ENCODE measurements around the gene KDM4B. TPM values are rescaled to one million over a fixed set of nuclear protein-coding genes. Genes with fewer than 3 reads are reported as not detected.

Gene KDM4B
- total and polyA plus RNA-seq, 2 donors (not counting 1 experiment from before 2014, with no cell fraction given): 75.5 to 205 TPM

GRCh38 chr19:5103061-5103701, 134.3 kb downstream of the KDM4B start:
- H3K4me1 Mint-ChIP-seq: no peaks in the 10 kb centered on the region
- peaks cover 0 to 27% (median 25%) of the 10 kb centered on the region in 3 donors for H3K9me3 ChIP-seq (ENCODE audit: control extremely low read depth in 1 of 3, control insufficient read depth in 2 of 3, insufficient read depth in 1 of 3, low read length in 2 of 3)
- H3K9me3 Mint-ChIP-seq (ENCODE audit: insufficient read depth): peaks cover 7% of the 10 kb centered on the region
- POLR2A ChIA-PET: no interaction called here
- no peak for ATAC-seq (ENCODE audit: low read depth)
- H3K36me3 ChIP-seq (replicated peaks in 1 of 2; ENCODE audit: control extremely low read depth in 1 of 2, control insufficient read depth in 1 of 2, extremely low read depth in 1 of 2, insufficient read depth in 2 of 2, low read length in 1 of 2): peaks cover 1 to 12% of the 10 kb centered on the region in 2 experiments
- no peaks in the 10 kb centered on the region for H3K27me3 Mint-ChIP-seq
- CTCF ChIA-PET: no interaction called here
- no peak overlapping the region for H3K4me3 Mint-ChIP-seq
- WGBS (ENCODE audit: insufficient coverage): 95% methylated on average over 27 of the region's 29 CpGs
- TF ChIP-seq EZH2 (IDR thresholded peaks at IDR 0.05; ENCODE audit: borderline replicate concordance, insufficient read depth, low read depth, low read length, poor library complexity, severe bottlenecking) (no peak), CTCF (IDR thresholded peaks at IDR 0.05) (no peak)
- H3K27me3 ChIP-seq (replicated peaks in 1 of 4; ENCODE audit: control extremely low read depth in 1 of 4, control insufficient read depth in 3 of 4, insufficient read depth in 4 of 4, low read length in 3 of 4): no peaks in the 10 kb centered on the region
- H2AFZ ChIP-seq (ENCODE audit: insufficient read depth, low read depth, low read length, poor library complexity, severe bottlenecking): no peak overlapping the region
- no peak overlapping the region for H3K4me3 ChIP-seq (ENCODE audit: control extremely low read depth in 1 of 5, extremely low read depth in 1 of 5, insufficient read depth in 1 of 5, low read depth in 2 of 5, low read length in 4 of 5)
- H3K27ac ChIP-seq (ENCODE audit: low read length in 2 of 2): no peak overlapping the region
- peaks cover 16% of the 10 kb centered on the region for H3K79me2 ChIP-seq (ENCODE audit: control insufficient read depth, insufficient read depth, low read length)
- intact Hi-C loops (cut with micrococcal nuclease): no loop called here
- no peak for DNase-seq
- no peak overlapping the region for H3K4me2 ChIP-seq (replicated peaks; ENCODE audit: low read depth, low read length, poor library complexity, severe bottlenecking)
- no peaks in the 10 kb centered on the region for H3K4me1 ChIP-seq (ENCODE audit: control insufficient read depth in 2 of 2, insufficient read depth in 2 of 2, low read length in 2 of 2)
- H3K27ac Mint-ChIP-seq: no peak overlapping the region
- peaks cover 4% of the 10 kb centered on the region for H4K20me1 ChIP-seq (ENCODE audit: control insufficient read depth, insufficient read depth, low read length, poor library complexity, severe bottlenecking)
- H3K9ac ChIP-seq (ENCODE audit: low read length): no peak overlapping the region

GRCh38 chr19:5103812-5104410, 135.0 kb downstream of the KDM4B start:
- TF ChIP-seq CTCF (IDR thresholded peaks at IDR 0.05): no peak
- TF ChIP-seq EZH2 (IDR thresholded peaks at IDR 0.05; ENCODE audit: borderline replicate concordance, insufficient read depth, low read depth, low read length, poor library complexity, severe bottlenecking): no peak
- POLR2A ChIA-PET: no interaction called here
- no peak overlapping the region for H3K4me3 ChIP-seq (ENCODE audit: control extremely low read depth in 1 of 5, extremely low read depth in 1 of 5, insufficient read depth in 1 of 5, low read depth in 2 of 5, low read length in 4 of 5)
- H3K4me3 Mint-ChIP-seq: no peak overlapping the region
- DNase-seq (no peak), ATAC-seq (ENCODE audit: low read depth) (no peak)
- H3K79me2 ChIP-seq (ENCODE audit: control insufficient read depth, insufficient read depth, low read length): peaks cover 12% of the 10 kb centered on the region
- no peak overlapping the region for H3K27ac ChIP-seq (ENCODE audit: low read length in 2 of 2)
- H3K27me3 Mint-ChIP-seq: no peaks in the 10 kb centered on the region
- CTCF ChIA-PET: interaction anchor here (2.0 kb wide), 1 partner anchor 27 kb away, joined by 5 read pairs; no protein-coding TSS in a partner anchor
- H3K4me1 Mint-ChIP-seq: no peaks in the 10 kb centered on the region
- peaks cover 5% of the 10 kb centered on the region for H3K9me3 Mint-ChIP-seq (ENCODE audit: insufficient read depth)
- 93% methylated on average over 14 of the region's 17 CpGs for WGBS (ENCODE audit: insufficient coverage)
- H2AFZ ChIP-seq (ENCODE audit: insufficient read depth, low read depth, low read length, poor library complexity, severe bottlenecking): no peak overlapping the region
- no peak overlapping the region for H3K27ac Mint-ChIP-seq
- H3K4me2 ChIP-seq (replicated peaks; ENCODE audit: low read depth, low read length, poor library complexity, severe bottlenecking): no peak overlapping the region
- H3K36me3 ChIP-seq (replicated peaks in 1 of 2; ENCODE audit: control extremely low read depth in 1 of 2, control insufficient read depth in 1 of 2, extremely low read depth in 1 of 2, insufficient read depth in 2 of 2, low read length in 1 of 2): peaks cover 1 to 8% of the 10 kb centered on the region in 2 experiments
- no peak overlapping the region for H3K9ac ChIP-seq (ENCODE audit: low read length)
- peaks cover 0 to 20% (median 17%) of the 10 kb centered on the region in 3 donors for H3K9me3 ChIP-seq (ENCODE audit: control extremely low read depth in 1 of 3, control insufficient read depth in 2 of 3, insufficient read depth in 1 of 3, low read length in 2 of 3)
- no peaks in the 10 kb centered on the region for H4K20me1 ChIP-seq (ENCODE audit: control insufficient read depth, insufficient read depth, low read length, poor library complexity, severe bottlenecking)
- H3K27me3 ChIP-seq (replicated peaks in 1 of 4; ENCODE audit: control extremely low read depth in 1 of 4, control insufficient read depth in 3 of 4, insufficient read depth in 4 of 4, low read length in 3 of 4): no peaks in the 10 kb centered on the region
- no peaks in the 10 kb centered on the region for H3K4me1 ChIP-seq (ENCODE audit: control insufficient read depth in 2 of 2, insufficient read depth in 2 of 2, low read length in 2 of 2)
- intact Hi-C loops (cut with micrococcal nuclease): no loop called here

Measured in B cell (primary cell).